Liver (tissue), 3 donors: Measurements from ENCODE around the gene CEACAM1.

Experiments
- CTCF ChIP-seq: fragments of 150-350 bp; IDR thresholded peaks from 2 replicates; pipeline ENCODE4 v1.5.1; 2017; ENCODE audit warnings: improper control_type of control experiment, low read depth, low read length; ENCODE audit not compliant: missing input control
- MAX ChIP-seq: IDR thresholded peaks from 2 replicates; pipeline ENCODE4 v1.6.1; 2016; ENCODE audit warnings: antibody characterized with exemption
- TF ChIP-seq, protein P1 (sequence below): IDR thresholded peaks from 2 replicates; pipeline ENCODE4 v1.6.1; 2016; ENCODE audit warnings: antibody characterized with exemption
- donor health status: healthy.
- donor health status: healthy.

- no peak for TF ChIP-seq CTCF
- TF ChIP-seq, protein P1, sequence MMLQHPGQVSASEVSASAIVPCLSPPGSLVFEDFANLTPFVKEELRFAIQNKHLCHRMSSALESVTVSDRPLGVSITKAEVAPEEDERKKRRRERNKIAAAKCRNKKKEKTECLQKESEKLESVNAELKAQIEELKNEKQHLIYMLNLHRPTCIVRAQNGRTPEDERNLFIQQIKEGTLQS, result no peak
- no peak for TF ChIP-seq MAX
Measured at GRCh38 chr19:42495663-42496062, 32.6 kb downstream of the CEACAM1 start.
